K562 (cell line): Measurements from ENCODE around the gene ACADSB.

ENCODE experiments used
- DPF2 ChIP-seq: fragments of 450-650 bp; IDR thresholded peaks from 2 replicates; pipeline ENCODE4 v1.6.1; 2016
- PYGO2 ChIP-seq: fragments of 450-650 bp; IDR thresholded peaks from 2 replicates; pipeline ENCODE4 v1.6.1; 2016; ENCODE audit warnings: mild to moderate bottlenecking, missing genetic modification characterization, moderate library complexity, missing compliant biosample characterization
- ZNF134 ChIP-seq: fragments of 250-450 bp; sonication (Bioruptor Pico); conservative IDR thresholded peaks from 2 replicates; pipeline ENCODE4 v1.4.0; 2020
- ZNF445 ChIP-seq: fragments of 250-450 bp; sonication (Bioruptor Pico); IDR thresholded peaks from 2 replicates; pipeline ENCODE4 v1.4.0; 2020; ENCODE audit warnings: low read depth, mild to moderate bottlenecking, moderate library complexity
- TF ChIP-seq, protein P1 (sequence below), 3 experiments: IDR thresholded peaks in 2 of 3; conservative IDR thresholded peaks in 1 of 3; 2 replicates each; pipeline ENCODE4 v1.5.1; 2011 to 2012; ENCODE audit warnings: low read length in 3 of 3, mild to moderate bottlenecking in 3 of 3, control low read depth in 2 of 3, improper control_type of control experiment in 1 of 3, inconsistent platforms in 1 of 3, low read depth in 1 of 3, mixed read lengths in 1 of 3, moderate library complexity in 1 of 3; ENCODE audit not compliant: insufficient read depth in 2 of 3
- TF ChIP-seq, protein P2 (sequence below), 2 experiments: fragments of 450-650 bp; conservative IDR thresholded peaks; 2 replicates each; pipeline ENCODE4 v1.6.1; 2017; ENCODE audit warnings: mild to moderate bottlenecking in 2 of 2, moderate library complexity in 2 of 2
- TF ChIP-seq, protein P3 (sequence below), 2 experiments: fragments of 450-650 bp in 1 of 2; IDR thresholded peaks; 2 replicates each; pipeline ENCODE4 v1.6.1; 2011 to 2017; ENCODE audit warnings: low read depth in 2 of 2, antibody characterized with exemption in 1 of 2, borderline replicate concordance in 1 of 2, low read length in 1 of 2, mild to moderate bottlenecking in 1 of 2, mixed read lengths in 1 of 2; ENCODE audit not compliant: control insufficient read depth in 1 of 2

DNA sequence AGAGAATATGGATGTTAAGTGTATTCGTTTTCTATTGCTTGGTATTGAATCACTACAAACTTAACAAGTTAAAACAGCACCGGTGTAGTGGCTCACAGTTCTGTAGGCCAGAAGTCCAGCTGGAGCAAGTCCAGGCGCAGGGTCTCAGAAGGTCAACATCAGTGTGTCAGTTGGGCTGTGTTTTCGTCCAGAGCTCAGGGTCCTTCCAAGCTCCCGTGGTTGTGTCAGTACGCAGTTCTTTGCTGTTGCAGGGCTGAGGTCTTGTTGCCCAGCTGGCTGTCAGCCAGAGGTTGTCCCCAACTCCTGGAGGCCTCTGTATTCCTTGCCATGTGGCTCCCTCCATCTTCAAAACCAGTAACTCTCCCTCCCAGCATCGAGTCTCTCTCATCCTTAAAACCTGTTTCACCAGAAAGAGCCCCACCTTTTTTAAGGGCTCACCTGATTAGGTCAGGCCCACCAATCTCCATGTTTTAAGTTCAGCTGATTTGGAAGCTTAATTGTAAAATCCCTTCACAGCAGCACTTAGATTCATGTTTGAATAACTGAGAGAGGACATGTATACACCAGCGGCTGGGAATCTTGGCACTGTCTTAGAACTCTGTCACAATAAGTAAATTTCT lies 26.8 kb downstream of the ACADSB start:
- TF ChIP-seq PYGO2 (tag) (no peak), ZNF134 (CRISPR knock-in tag) (peak; percentile 99), DPF2 (no peak), ZNF445 (CRISPR knock-in tag) (no peak)
- TF ChIP-seq, protein P1, sequence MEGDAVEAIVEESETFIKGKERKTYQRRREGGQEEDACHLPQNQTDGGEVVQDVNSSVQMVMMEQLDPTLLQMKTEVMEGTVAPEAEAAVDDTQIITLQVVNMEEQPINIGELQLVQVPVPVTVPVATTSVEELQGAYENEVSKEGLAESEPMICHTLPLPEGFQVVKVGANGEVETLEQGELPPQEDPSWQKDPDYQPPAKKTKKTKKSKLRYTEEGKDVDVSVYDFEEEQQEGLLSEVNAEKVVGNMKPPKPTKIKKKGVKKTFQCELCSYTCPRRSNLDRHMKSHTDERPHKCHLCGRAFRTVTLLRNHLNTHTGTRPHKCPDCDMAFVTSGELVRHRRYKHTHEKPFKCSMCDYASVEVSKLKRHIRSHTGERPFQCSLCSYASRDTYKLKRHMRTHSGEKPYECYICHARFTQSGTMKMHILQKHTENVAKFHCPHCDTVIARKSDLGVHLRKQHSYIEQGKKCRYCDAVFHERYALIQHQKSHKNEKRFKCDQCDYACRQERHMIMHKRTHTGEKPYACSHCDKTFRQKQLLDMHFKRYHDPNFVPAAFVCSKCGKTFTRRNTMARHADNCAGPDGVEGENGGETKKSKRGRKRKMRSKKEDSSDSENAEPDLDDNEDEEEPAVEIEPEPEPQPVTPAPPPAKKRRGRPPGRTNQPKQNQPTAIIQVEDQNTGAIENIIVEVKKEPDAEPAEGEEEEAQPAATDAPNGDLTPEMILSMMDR (IDR thresholded peaks at IDR 0.05 in 2 of 3, conservative IDR thresholded peaks at IDR 0.05 in 1 of 3; ENCODE audit: insufficient read depth in 2 of 3, low read depth in 1 of 3, low read length in 3 of 3): no peak
- TF ChIP-seq, protein P2, sequence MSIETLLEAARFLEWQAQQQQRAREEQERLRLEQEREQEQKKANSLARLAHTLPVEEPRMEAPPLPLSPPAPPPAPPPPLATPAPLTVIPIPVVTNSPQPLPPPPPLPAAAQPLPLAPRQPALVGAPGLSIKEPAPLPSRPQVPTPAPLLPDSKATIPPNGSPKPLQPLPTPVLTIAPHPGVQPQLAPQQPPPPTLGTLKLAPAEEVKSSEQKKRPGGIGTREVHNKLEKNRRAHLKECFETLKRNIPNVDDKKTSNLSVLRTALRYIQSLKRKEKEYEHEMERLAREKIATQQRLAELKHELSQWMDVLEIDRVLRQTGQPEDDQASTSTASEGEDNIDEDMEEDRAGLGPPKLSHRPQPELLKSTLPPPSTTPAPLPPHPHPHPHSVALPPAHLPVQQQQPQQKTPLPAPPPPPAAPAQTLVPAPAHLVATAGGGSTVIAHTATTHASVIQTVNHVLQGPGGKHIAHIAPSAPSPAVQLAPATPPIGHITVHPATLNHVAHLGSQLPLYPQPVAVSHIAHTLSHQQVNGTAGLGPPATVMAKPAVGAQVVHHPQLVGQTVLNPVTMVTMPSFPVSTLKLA (conservative IDR thresholded peaks at IDR 0.05): no peak
- TF ChIP-seq, protein P3, sequence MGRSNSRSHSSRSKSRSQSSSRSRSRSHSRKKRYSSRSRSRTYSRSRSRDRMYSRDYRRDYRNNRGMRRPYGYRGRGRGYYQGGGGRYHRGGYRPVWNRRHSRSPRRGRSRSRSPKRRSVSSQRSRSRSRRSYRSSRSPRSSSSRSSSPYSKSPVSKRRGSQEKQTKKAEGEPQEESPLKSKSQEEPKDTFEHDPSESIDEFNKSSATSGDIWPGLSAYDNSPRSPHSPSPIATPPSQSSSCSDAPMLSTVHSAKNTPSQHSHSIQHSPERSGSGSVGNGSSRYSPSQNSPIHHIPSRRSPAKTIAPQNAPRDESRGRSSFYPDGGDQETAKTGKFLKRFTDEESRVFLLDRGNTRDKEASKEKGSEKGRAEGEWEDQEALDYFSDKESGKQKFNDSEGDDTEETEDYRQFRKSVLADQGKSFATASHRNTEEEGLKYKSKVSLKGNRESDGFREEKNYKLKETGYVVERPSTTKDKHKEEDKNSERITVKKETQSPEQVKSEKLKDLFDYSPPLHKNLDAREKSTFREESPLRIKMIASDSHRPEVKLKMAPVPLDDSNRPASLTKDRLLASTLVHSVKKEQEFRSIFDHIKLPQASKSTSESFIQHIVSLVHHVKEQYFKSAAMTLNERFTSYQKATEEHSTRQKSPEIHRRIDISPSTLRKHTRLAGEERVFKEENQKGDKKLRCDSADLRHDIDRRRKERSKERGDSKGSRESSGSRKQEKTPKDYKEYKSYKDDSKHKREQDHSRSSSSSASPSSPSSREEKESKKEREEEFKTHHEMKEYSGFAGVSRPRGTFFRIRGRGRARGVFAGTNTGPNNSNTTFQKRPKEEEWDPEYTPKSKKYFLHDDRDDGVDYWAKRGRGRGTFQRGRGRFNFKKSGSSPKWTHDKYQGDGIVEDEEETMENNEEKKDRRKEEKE (IDR thresholded peaks at IDR 0.05; ENCODE audit: borderline replicate concordance in 1 of 2, control insufficient read depth in 1 of 2, low read depth in 2 of 2, low read length in 1 of 2): no peak
